Activated naive CD8-positive, alpha-beta T cell (primary cell): Measurements from ENCODE around the gene SORCS1.

ENCODE experiments used
- H3K27ac Mint-ChIP-seq: one replicate; pipeline ENCODE4 v1.8.0; 2021; ENCODE audit warnings: mixed read lengths
- H3K27me3 Mint-ChIP-seq: one replicate; pipeline ENCODE4 v1.8.0; 2021; ENCODE audit warnings: mixed read lengths
- H3K36me3 Mint-ChIP-seq: one replicate; pipeline ENCODE4 v1.8.0; 2021; ENCODE audit warnings: mixed read lengths
- H3K4me1 Mint-ChIP-seq: one replicate; pipeline ENCODE4 v1.8.0; 2021; ENCODE audit warnings: low read depth, mixed read lengths
- H3K4me3 Mint-ChIP-seq: one replicate; pipeline ENCODE4 v1.8.0; 2021; ENCODE audit warnings: mild to moderate bottlenecking, mixed read lengths
- H3K9me3 Mint-ChIP-seq: one replicate; pipeline ENCODE4 v1.8.0; 2021; ENCODE audit warnings: low read depth, mixed read lengths

The SORCS1 gene

GRCh38 chr10:107002068-107002467 is 162.4 kb downstream of the SORCS1 start:
- no peak overlapping the region for H3K4me3 Mint-ChIP-seq
- no peaks in the 10 kb centered on the region for H3K27me3 Mint-ChIP-seq
- no peaks in the 10 kb centered on the region for H3K36me3 Mint-ChIP-seq
- H3K4me1 Mint-ChIP-seq = no peaks in the 10 kb centered on the region
- H3K9me3 Mint-ChIP-seq = peaks cover 3% of the 10 kb centered on the region
- H3K27ac Mint-ChIP-seq = no peak overlapping the region

DNA sequence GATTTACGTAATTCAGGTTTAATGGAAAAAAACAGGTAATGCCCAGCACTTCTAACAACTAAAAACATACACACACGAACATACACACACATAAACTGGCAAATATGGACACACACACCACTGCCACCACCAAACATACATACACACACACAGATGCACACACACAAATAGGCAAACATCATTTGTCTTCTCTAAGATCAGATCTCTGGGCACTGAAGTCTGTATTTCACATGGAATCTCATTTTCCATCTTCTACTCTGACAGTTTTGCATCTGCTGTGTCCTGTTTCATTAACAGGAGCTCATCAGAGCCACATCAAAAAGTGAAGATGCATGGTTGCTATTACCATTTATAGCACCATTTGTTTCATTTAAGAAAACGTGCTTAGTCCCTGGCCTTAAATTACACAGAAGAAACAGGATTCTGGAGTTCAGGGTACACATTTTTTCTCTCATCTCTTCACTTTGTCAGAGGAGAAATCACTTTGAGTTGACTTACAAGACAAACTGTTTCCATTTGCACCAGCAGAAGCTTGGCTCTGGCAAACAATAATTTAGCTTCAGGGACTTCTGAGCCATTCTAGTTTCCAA is 165.3 kb downstream of the SORCS1 start:
- no peaks in the 10 kb centered on the region for H3K4me1 Mint-ChIP-seq
- no peak overlapping the region for H3K4me3 Mint-ChIP-seq
- H3K27ac Mint-ChIP-seq = no peak overlapping the region
- H3K27me3 Mint-ChIP-seq = no peaks in the 10 kb centered on the region
- no peaks in the 10 kb centered on the region for H3K36me3 Mint-ChIP-seq
- H3K9me3 Mint-ChIP-seq = peaks cover 6% of the 10 kb centered on the region

- Mint-ChIP-seq H3K27me3 (no peaks in the 10 kb centered on the region), H3K27ac (no peak overlapping the region), H3K9me3 (peaks cover 4% of the 10 kb centered on the region), H3K4me1 (no peaks in the 10 kb centered on the region), H3K36me3 (no peaks in the 10 kb centered on the region), H3K4me3 (no peak overlapping the region)
Measured at GRCh38 chr10:106997721-106998120, 166.8 kb downstream of the SORCS1 start.

- Mint-ChIP-seq H3K4me3 (no peak overlapping the region), H3K27ac (no peak overlapping the region), H3K36me3 (no peaks in the 10 kb centered on the region), H3K9me3 (peaks cover 4% of the 10 kb centered on the region), H3K4me1 (no peaks in the 10 kb centered on the region), H3K27me3 (no peaks in the 10 kb centered on the region)
Measured at GRCh38 chr10:106996510-106996909, 168.0 kb downstream of the SORCS1 start.

DNA sequence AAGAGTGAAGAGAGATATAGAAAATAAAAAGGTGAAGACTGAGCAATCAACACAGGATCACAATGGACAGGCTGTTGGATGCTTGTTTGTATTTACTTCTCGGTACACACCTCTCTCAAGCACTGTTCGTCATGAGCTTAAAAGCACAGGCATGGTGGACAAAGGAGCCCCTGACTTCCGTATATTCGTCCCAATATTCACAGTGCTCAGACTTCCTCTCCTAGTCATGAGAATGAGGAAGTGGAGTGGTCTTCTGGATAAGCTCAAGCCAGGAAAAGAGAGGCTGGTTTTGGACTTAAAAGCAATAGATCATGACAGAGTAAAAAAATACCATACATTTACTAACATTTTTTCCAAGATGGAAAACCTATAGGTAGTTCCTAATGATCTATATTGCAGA is 172.5 kb downstream of the SORCS1 start:
- Mint-ChIP-seq H3K27ac (no peak overlapping the region), H3K9me3 (peaks cover 4% of the 10 kb centered on the region), H3K4me3 (no peak overlapping the region), H3K4me1 (no peaks in the 10 kb centered on the region), H3K27me3 (no peaks in the 10 kb centered on the region), H3K36me3 (no peaks in the 10 kb centered on the region)

- no peak overlapping the region for H3K27ac Mint-ChIP-seq
- no peaks in the 10 kb centered on the region for H3K36me3 Mint-ChIP-seq
- no peaks in the 10 kb centered on the region for H3K4me1 Mint-ChIP-seq
- no peaks in the 10 kb centered on the region for H3K27me3 Mint-ChIP-seq
- H3K9me3 Mint-ChIP-seq = peaks cover 4% of the 10 kb centered on the region
- no peak overlapping the region for H3K4me3 Mint-ChIP-seq
Measured at GRCh38 chr10:106991091-106991490, 173.4 kb downstream of the SORCS1 start.

DNA sequence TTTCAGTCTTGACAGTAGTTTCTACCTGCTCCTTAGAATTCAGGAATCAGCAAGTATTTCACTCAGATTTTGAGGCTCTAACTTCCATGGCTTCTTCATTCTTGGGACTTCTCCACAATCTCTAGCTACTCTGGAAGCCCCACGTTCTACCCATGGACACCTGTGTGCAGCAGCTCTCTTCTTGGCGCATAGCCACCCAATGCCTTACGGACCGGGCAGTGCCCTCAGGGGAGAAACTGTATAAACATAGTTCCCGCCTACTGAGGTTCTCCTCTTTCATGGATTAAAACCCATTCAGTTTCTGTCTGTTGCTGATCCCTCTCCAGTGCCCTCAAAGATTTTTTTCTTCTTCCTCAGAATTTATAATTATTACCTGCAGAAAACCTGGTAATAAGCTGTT is 177.1 kb downstream of the SORCS1 start:
- Mint-ChIP-seq H3K36me3 (no peaks in the 10 kb centered on the region), H3K9me3 (no peaks in the 10 kb centered on the region), H3K4me1 (no peaks in the 10 kb centered on the region), H3K27ac (no peak overlapping the region), H3K4me3 (no peak overlapping the region), H3K27me3 (no peaks in the 10 kb centered on the region)

- H3K9me3 Mint-ChIP-seq = no peaks in the 10 kb centered on the region
Measured at GRCh38 chr10:106982268-106982667, 182.2 kb downstream of the SORCS1 start.

GRCh38 chr10:106981452-106982075 is 182.9 kb downstream of the SORCS1 start:
- no peaks in the 10 kb centered on the region for H3K36me3 Mint-ChIP-seq
- H3K4me3 Mint-ChIP-seq = no peak overlapping the region
- H3K27me3 Mint-ChIP-seq = no peaks in the 10 kb centered on the region
- no peaks in the 10 kb centered on the region for H3K9me3 Mint-ChIP-seq
- H3K27ac Mint-ChIP-seq = no peak overlapping the region
- H3K4me1 Mint-ChIP-seq = no peaks in the 10 kb centered on the region

More at GRCh38 chr10:106982268-106982667, 182.2 kb downstream of the SORCS1 start:
- Mint-ChIP-seq H3K27ac (no peak overlapping the region), H3K4me3 (no peak overlapping the region), H3K4me1 (no peaks in the 10 kb centered on the region), H3K27me3 (no peaks in the 10 kb centered on the region), H3K36me3 (no peaks in the 10 kb centered on the region)

- no peak overlapping the region for H3K4me3 Mint-ChIP-seq
- H3K9me3 Mint-ChIP-seq = no peaks in the 10 kb centered on the region
- H3K27ac Mint-ChIP-seq = no peak overlapping the region
- H3K36me3 Mint-ChIP-seq = no peaks in the 10 kb centered on the region
- H3K27me3 Mint-ChIP-seq = no peaks in the 10 kb centered on the region
- no peaks in the 10 kb centered on the region for H3K4me1 Mint-ChIP-seq
Measured at GRCh38 chr10:106980495-106981451, 183.7 kb downstream of the SORCS1 start.

GRCh38 chr10:106978756-106979155 is 185.8 kb downstream of the SORCS1 start:
- Mint-ChIP-seq H3K9me3 (no peaks in the 10 kb centered on the region), H3K36me3 (no peaks in the 10 kb centered on the region), H3K4me3 (no peak overlapping the region), H3K27ac (no peak overlapping the region), H3K27me3 (no peaks in the 10 kb centered on the region), H3K4me1 (no peaks in the 10 kb centered on the region)

DNA sequence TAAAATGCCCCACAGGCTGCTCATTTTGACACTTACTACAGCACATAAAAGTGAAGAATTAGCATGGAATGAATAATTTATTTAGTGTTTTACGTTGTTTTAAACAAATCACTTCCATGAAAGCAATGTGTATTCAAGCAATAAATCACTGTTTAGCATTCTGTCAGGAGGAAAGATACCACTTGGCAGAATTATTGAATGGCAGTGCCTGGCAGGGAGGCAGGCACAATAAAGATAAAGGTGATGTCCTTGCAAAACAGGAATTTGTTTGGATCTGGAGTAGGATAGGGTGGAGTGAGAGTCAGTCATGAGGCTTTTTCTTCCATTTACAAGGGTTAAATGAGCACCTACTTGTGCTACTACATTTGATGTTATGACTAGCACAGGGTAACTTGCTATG is 190.8 kb downstream of the SORCS1 start:
- H3K9me3 Mint-ChIP-seq = no peaks in the 10 kb centered on the region
- H3K27ac Mint-ChIP-seq = no peak overlapping the region
- H3K36me3 Mint-ChIP-seq = no peaks in the 10 kb centered on the region
- H3K4me1 Mint-ChIP-seq = no peaks in the 10 kb centered on the region
- H3K4me3 Mint-ChIP-seq = no peak overlapping the region
- H3K27me3 Mint-ChIP-seq = peaks cover 1% of the 10 kb centered on the region

DNA sequence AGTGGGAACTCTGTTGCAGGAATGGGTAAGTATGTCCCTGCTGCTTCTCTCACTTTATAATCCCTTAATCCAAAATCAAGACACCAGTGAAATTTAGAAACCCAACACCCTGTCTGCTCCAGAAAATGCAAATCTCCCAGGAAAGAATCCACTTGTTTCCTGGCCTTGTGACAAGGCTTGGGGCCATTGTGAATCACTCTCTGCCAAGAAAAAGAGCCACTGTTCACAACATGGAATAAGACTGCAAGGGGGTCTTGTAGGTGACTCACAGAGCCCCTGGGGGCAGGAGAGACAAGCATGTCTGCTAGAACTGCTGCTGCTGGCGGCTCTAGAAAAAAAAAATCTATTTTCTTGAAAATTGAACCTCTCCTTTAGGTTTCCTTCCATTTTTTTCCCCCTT is 191.2 kb downstream of the SORCS1 start:
- H3K4me3 Mint-ChIP-seq = no peak overlapping the region
- H3K27me3 Mint-ChIP-seq = peaks cover 1% of the 10 kb centered on the region
- no peaks in the 10 kb centered on the region for H3K4me1 Mint-ChIP-seq
- H3K36me3 Mint-ChIP-seq = no peaks in the 10 kb centered on the region
- H3K9me3 Mint-ChIP-seq = no peaks in the 10 kb centered on the region
- no peak overlapping the region for H3K27ac Mint-ChIP-seq

DNA sequence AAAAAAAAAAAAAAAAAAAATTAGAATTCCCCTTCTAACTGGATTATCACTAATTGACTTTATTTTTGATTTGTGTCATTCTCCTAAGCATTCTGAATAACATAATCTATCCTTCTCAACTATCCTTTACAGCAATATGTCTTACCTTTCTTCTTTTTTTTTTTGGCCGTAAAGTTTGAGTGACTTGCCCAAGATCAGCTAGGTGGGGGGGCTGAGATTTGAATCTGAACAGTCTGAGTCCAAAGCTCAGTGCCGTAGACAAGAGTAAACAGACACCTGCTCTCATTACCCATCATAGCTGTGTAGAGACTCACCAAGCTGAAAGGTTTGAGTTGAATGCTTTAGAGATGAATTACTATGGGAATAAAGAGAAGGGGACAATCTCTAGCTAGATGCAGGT is 192.1 kb downstream of the SORCS1 start:
- no peak overlapping the region for H3K27ac Mint-ChIP-seq
- H3K27me3 Mint-ChIP-seq = peaks cover 1% of the 10 kb centered on the region
- H3K36me3 Mint-ChIP-seq = no peaks in the 10 kb centered on the region
- H3K4me1 Mint-ChIP-seq = no peaks in the 10 kb centered on the region
- no peak overlapping the region for H3K4me3 Mint-ChIP-seq
- no peaks in the 10 kb centered on the region for H3K9me3 Mint-ChIP-seq

DNA sequence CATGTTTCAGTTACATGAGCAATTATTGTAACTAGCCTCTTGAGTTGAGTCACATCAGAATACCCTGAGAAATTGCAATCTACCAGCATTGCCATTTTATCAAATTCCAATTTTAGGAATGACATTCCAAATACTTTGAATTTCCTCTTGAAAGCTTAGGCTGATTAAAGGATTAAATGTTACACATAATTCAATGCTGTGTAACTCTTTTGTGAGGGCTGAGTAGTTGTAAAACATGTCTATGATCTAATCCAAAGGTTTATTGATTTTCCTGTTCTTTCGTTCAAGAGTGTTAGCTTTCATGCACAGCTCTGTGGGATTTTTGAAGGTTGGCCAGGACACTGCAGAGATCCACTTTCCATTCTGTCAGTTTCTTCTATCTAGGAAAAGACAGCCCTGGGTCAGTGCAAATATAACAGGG is 193.1 kb downstream of the SORCS1 start:
- Mint-ChIP-seq H3K9me3 (no peaks in the 10 kb centered on the region), H3K27me3 (peaks cover 1% of the 10 kb centered on the region), H3K36me3 (no peaks in the 10 kb centered on the region), H3K4me3 (no peak overlapping the region), H3K27ac (no peak overlapping the region), H3K4me1 (no peaks in the 10 kb centered on the region)
